ENCODE measurements around the gene PFKFB4. TPM values are rescaled to one million over a fixed set of nuclear protein-coding genes. Genes with fewer than 3 reads are reported as not detected.
"Not testable (repeated sequence)": the region's sequence is repeated elsewhere in the genome, so short reads cannot be mapped to it uniquely, and the experiment has no call there.

Gene PFKFB4
- total and polyA plus RNA-seq, 7 donors, result 0.25 to 4.1 (median 1.1) TPM

DNA sequence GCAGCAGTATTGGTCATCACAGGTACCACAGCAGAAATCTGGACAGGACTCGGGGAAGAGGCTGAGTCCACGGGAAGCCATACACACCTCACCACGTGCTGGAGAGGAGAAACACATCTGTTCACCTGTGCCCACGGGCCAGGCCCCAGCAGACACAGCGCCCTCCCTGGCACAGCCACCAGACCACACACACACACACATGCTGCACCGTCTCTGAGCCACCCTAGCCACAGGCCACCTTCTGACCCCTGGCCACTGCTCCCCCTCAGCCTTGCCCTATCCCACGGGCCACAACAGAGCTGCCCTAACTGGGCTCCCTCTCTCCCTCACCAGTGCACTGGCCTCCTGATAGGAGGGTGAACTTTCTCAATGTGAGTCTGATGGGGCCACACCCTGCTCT is 55.4 kb downstream of the PFKFB4 start:
- ATAC-seq, result no peak
- no peaks in the 10 kb centered on the region for H3K9me3 ChIP-seq
- whole genome bisulfite sequencing, 3 donors, result 89 to 90% (median 89%) methylated on average over 6 to 7 of the region's 7 CpGs
- H3K27me3 ChIP-seq (ENCODE audit: insufficient read depth in 3 of 3, low read length in 2 of 3), result no peaks in the 10 kb centered on the region
- peaks cover 6% of the 10 kb centered on the region for H3K4me1 ChIP-seq
- intact Hi-C loops (cut with DNase I), result no loop called here
- TF ChIP-seq, protein P1, sequence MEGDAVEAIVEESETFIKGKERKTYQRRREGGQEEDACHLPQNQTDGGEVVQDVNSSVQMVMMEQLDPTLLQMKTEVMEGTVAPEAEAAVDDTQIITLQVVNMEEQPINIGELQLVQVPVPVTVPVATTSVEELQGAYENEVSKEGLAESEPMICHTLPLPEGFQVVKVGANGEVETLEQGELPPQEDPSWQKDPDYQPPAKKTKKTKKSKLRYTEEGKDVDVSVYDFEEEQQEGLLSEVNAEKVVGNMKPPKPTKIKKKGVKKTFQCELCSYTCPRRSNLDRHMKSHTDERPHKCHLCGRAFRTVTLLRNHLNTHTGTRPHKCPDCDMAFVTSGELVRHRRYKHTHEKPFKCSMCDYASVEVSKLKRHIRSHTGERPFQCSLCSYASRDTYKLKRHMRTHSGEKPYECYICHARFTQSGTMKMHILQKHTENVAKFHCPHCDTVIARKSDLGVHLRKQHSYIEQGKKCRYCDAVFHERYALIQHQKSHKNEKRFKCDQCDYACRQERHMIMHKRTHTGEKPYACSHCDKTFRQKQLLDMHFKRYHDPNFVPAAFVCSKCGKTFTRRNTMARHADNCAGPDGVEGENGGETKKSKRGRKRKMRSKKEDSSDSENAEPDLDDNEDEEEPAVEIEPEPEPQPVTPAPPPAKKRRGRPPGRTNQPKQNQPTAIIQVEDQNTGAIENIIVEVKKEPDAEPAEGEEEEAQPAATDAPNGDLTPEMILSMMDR (IDR thresholded peaks at IDR 0.05), result no peak
- H3K36me3 ChIP-seq (ENCODE audit: insufficient read depth in 1 of 2, low read depth in 1 of 2), result peaks cover 0 to 18% of the 10 kb centered on the region in 2 donors
- H3K4me3 ChIP-seq, result no peak overlapping the region
- no peak for DNase-seq
- H3K27ac ChIP-seq, result no peak overlapping the region

DNA sequence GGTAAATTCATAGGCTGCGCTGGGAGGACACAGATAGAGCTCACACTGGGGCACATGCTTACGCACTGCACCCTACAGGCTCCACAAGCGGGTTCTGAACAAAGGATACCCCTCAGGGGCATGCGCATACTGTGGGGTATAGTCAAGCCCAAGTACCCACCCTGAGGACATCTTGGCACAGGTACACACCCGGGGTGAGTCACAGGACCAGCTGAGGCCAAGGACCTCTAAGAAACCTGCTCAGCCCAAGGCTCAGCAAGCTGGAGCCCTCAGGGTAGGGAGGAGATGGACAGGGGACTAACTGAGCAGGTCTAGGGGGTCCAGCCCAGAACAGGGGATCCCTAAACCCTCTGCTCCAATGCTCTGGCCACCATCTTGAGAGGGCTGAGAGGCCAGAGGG is 55.9 kb downstream of the PFKFB4 start:
- H3K36me3 ChIP-seq (ENCODE audit: insufficient read depth in 1 of 2, low read depth in 1 of 2), result peaks cover 0 to 23% of the 10 kb centered on the region in 2 donors
- WGBS, 3 donors, result 92 to 100% (median 94%) methylated on average over 5 of the region's 5 CpGs
- DNase-seq (no peak), ATAC-seq (no peak)
- H3K27ac ChIP-seq, result no peak overlapping the region
- TF ChIP-seq, protein P1 (IDR thresholded peaks at IDR 0.05), result no peak
- H3K4me3 ChIP-seq, result no peak overlapping the region
- intact Hi-C loops (cut with DNase I), result no loop called here
- no peaks in the 10 kb centered on the region for H3K27me3 ChIP-seq (ENCODE audit: insufficient read depth in 3 of 3, low read length in 2 of 3)
- peaks cover 6% of the 10 kb centered on the region for H3K4me1 ChIP-seq
- no peaks in the 10 kb centered on the region for H3K9me3 ChIP-seq

DNA sequence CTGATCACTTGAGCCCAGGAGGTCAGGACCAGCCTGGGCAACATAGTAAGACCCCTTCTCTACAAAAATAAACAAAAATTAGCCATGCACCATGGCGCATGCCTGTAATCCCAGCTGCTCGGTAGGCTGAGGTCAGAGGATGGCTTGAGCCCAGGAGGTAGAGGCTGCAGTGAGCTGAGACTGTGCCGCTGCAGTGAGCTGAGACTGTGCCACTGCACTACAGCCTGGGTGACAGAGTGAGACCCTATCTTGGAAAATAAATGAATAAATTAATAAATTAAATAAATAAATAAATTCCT is 63.5 kb downstream of the PFKFB4 start:
- TF ChIP-seq, protein P1 (IDR thresholded peaks at IDR 0.05), result no peak
- WGBS, 3 donors, result 48 to 75% (median 70%) methylated on average over 3 of the region's 3 CpGs
- H3K4me3 ChIP-seq, result no peak overlapping the region
- no peak for ATAC-seq
- H3K36me3 ChIP-seq (ENCODE audit: insufficient read depth in 1 of 2, low read depth in 1 of 2), result peaks cover 0 to 28% of the 10 kb centered on the region in 2 donors
- no peak overlapping the region for H3K27ac ChIP-seq
- DNase-seq, result no peak
- H3K9me3 ChIP-seq, result no peaks in the 10 kb centered on the region
- no peaks in the 10 kb centered on the region for H3K4me1 ChIP-seq
- intact Hi-C loops (cut with DNase I), result no loop called here
- H3K27me3 ChIP-seq (ENCODE audit: insufficient read depth in 3 of 3, low read length in 2 of 3), result no peaks in the 10 kb centered on the region

DNA sequence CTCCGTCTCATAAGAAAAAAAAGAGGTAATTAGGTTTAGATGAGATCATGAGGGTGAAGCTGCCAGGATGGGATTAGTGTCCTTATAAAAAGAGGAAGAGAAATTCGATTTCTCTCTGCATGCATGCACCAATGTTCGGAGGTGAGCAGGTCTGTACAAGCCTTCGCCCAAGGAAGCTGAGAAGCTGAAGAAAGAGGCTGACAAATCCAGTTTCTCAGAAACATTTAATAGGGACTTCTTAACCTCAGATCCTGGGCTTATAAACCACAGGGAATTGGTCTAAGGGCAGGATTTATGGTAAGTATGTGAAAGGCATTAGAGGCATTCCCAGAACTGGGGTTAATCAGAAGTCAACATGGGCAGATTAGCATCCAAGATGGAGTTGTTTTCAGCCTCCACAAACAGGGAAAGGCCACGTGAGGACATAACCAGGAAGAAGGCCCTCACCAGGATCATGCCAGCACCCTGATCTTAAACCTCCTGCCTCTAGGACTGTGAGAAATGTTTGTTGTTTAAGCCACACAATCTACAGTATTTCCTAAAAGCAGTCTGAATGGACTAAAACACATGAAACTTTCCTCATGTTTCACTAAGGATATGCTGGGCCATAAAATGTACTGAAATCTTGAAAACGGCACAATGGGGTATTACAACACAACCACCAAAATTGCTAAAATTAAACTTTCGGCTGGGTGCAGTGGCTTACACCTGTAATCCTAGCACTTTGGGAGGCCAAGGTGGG is 64.0 kb downstream of the PFKFB4 start:
- no peak for ATAC-seq
- no peaks in the 10 kb centered on the region for H3K27me3 ChIP-seq (ENCODE audit: insufficient read depth in 3 of 3, low read length in 2 of 3)
- H3K9me3 ChIP-seq, result no peaks in the 10 kb centered on the region
- no peak overlapping the region for H3K27ac ChIP-seq
- TF ChIP-seq, protein P1 (IDR thresholded peaks at IDR 0.05), result no peak
- no peak for DNase-seq
- peaks cover 0 to 23% of the 10 kb centered on the region in 2 donors for H3K36me3 ChIP-seq (ENCODE audit: insufficient read depth in 1 of 2, low read depth in 1 of 2)
- no peak overlapping the region for H3K4me3 ChIP-seq
- intact Hi-C loops (cut with DNase I), result no loop called here
- 64 to 73% (median 67%) methylated on average over 7 of the region's 7 CpGs for WGBS, 3 donors
- no peaks in the 10 kb centered on the region for H3K4me1 ChIP-seq

DNA sequence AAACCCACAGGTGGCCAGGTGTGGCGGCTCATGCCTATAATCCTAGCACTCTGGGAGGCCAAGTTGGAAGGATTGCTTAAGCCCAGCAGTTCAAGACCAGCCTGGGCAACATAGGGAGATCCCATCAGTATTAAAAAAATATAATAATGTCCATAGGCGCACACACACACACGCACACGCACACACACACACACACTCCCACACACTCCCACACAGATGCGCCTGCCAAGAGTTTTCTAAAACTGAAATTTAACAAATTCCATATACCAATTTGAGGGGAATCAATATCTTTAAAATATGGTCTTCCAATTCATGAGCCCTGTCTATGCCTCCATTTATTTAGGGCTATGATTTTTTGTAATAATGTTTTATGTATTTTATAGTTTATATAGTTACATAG is 69.7 kb downstream of the PFKFB4 start:
- no peaks in the 10 kb centered on the region for H3K36me3 ChIP-seq (ENCODE audit: insufficient read depth in 1 of 2, low read depth in 1 of 2)
- 89 to 99% (median 91%) methylated on average over 5 of the region's 5 CpGs for WGBS, 3 donors
- H3K4me3 ChIP-seq, result no peak overlapping the region
- intact Hi-C loops (cut with DNase I), result no loop called here
- ATAC-seq, result no peak
- no peaks in the 10 kb centered on the region for H3K27me3 ChIP-seq (ENCODE audit: insufficient read depth in 3 of 3, low read length in 2 of 3)
- no peaks in the 10 kb centered on the region for H3K9me3 ChIP-seq
- H3K27ac ChIP-seq, result no peak overlapping the region
- DNase-seq, result peak in 1 of 2 donors; percentile 9
- no peaks in the 10 kb centered on the region for H3K4me1 ChIP-seq
- TF ChIP-seq, protein P1 (IDR thresholded peaks at IDR 0.05), result no peak

DNA sequence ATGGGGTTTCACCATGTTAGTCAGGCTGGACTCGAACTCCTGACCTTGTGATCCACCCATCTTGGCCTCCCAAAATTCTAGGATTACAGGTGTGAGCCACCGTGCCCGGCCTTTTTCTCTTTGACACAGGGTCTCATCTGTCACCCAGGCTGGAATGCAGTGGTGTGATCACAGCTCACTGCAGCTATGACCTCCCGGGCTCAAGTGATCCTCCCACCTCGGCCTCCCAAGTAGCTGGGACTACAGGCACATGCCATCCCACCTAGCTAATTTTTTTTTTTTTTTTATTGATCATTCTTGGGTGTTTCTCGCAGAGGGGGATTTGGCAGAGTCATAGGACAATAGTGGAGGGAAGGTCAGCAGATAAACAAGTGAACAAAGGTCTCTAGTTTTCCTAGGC is 73.8 kb downstream of the PFKFB4 start:
- H3K4me3 ChIP-seq; H3K4me1 ChIP-seq; H3K36me3 ChIP-seq (ENCODE audit: insufficient read depth in 1 of 2, low read depth in 1 of 2); ATAC-seq; H3K27me3 ChIP-seq (ENCODE audit: insufficient read depth in 3 of 3, low read length in 2 of 3); intact Hi-C loops (cut with DNase I); H3K9me3 ChIP-seq; DNase-seq; H3K27ac ChIP-seq: not testable (repeated sequence)
- 91 to 96% (median 95%) methylated on average over 6 of the region's 6 CpGs for WGBS, 3 donors

DNA sequence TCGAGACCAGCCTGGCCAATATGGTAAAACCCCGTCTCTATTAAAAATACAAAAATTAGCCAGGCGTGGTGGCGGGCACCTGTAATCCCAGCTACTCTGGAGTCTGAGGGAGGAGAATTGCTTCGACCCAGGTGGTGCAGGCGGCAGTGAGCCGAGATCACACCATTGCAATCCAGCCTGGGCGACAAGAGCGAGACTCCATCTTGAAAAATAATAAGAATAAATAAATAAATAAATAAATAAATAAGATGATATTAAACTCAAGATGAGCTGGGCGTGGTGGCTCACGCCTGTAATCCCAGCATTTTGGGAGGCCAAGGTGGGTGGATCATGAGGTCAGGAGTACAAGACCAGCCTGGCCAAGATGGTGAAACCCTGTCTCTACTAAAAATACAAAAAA is 75.7 kb downstream of the PFKFB4 start:
- intact Hi-C loops (cut with DNase I); H3K36me3 ChIP-seq (ENCODE audit: insufficient read depth in 1 of 2, low read depth in 1 of 2); H3K9me3 ChIP-seq; DNase-seq; ATAC-seq; H3K27me3 ChIP-seq (ENCODE audit: insufficient read depth in 3 of 3, low read length in 2 of 3); H3K4me3 ChIP-seq; H3K27ac ChIP-seq; H3K4me1 ChIP-seq: not testable (repeated sequence)
- WGBS, 3 donors, result 97% methylated on average over 11 of the region's 11 CpGs

Measured in psoas muscle (tissue), 8 donors.